ENCODE measurements around the gene TDRD7.

Gene TDRD7

DNA sequence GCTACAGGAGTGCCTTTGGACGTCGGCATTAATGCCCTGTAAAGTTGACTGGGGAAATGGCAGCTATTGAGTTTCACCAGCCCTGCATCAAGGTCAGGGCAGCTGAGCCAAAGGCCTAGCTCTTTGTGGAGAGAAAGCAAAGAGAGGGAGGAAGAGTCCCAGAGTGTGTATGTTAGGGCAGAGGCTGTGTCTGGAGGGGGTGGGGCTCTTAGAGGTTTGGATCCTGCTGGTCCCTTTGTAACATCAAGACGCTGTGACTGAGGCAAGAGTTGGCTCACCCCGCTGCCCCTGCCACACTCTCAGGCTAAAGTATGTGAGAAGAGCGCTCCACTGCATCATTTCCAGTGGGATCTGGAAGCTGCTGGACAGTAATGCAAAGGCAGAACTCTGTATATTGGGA lies 123.9 kb downstream of the TDRD7 start:
- H3K9ac ChIP-seq (ENCODE audit: low read length), result no peak overlapping the region
- H4K91ac ChIP-seq (ENCODE audit: low read depth, low read length), result no peak overlapping the region

DNA sequence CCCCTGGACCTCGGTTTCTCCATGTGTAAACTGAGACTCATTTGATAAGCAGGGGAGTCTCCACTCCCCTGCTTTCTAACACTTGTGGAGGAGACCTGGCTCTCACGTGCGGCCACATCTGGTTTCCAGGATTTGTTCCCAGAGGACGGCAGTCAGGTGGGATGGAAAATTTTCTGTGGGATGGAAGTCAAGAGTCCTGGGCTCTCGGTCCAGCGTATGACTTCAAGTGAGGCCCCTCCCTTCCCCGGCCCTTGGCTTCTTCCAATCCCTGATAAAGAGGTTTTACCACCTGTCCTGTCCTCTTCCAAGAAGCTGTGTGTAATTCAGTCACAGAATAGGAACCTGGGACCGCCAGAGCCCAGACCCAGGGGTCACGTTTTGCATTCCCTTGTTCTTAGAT lies 124.6 kb downstream of the TDRD7 start:
- no CpG with 5 or more reads among the region's 9 CpGs for WGBS (ENCODE audit: extremely low coverage, insufficient coverage, insufficient read length)
- Histone ChIP-seq H3K4me2 (ENCODE audit: low read length) (no peak overlapping the region), H3K14ac (ENCODE audit: low read length) (no peak overlapping the region), H4K12ac (ENCODE audit: low read depth, low read length) (no peak overlapping the region), H3K36me3 (ENCODE audit: control insufficient read depth in 1 of 2, insufficient read depth in 2 of 2, low read length in 2 of 2) (no peaks in the 10 kb centered on the region), H3K9ac (ENCODE audit: low read length) (no peak overlapping the region), H3K9me3 (ENCODE audit: insufficient read depth, low read depth, low read length) (peaks cover 4% of the 10 kb centered on the region), H3K23ac (ENCODE audit: low read length) (no peak overlapping the region), H3K79me1 (ENCODE audit: low read length) (no peaks in the 10 kb centered on the region), H3K27ac (ENCODE audit: low read depth, low read length) (no peak overlapping the region), H2AK5ac (ENCODE audit: low read length) (no peak overlapping the region), H2BK5ac (ENCODE audit: low read depth, low read length, poor library complexity) (no peak overlapping the region), H3K4ac (ENCODE audit: low read depth, low read length) (no peak overlapping the region), H4K91ac (ENCODE audit: low read depth, low read length) (no peak overlapping the region), H2BK120ac (ENCODE audit: insufficient read depth, low read length, poor library complexity) (no peak overlapping the region), H3K18ac (ENCODE audit: low read length) (no peak overlapping the region), H2AFZ (ENCODE audit: insufficient read depth, low read length, poor library complexity) (no peak overlapping the region), H3K4me3 (ENCODE audit: low read depth, low read length) (no peak overlapping the region), H3K79me2 (ENCODE audit: control insufficient read depth, insufficient read depth, low read length, poor library complexity) (no peaks in the 10 kb centered on the region), H4K8ac (ENCODE audit: low read depth, low read length) (no peak overlapping the region), H2BK12ac (ENCODE audit: low read length) (no peak overlapping the region), H3K27me3 (ENCODE audit: insufficient read depth, low read length) (no peaks in the 10 kb centered on the region), H3K4me1 (ENCODE audit: control insufficient read depth in 1 of 2, insufficient read depth in 2 of 2, low read length in 2 of 2) (no peaks in the 10 kb centered on the region)
- DNase-seq, result no peak

More for the DNA sequence above, 123.9 kb downstream of the TDRD7 start:
- no peak overlapping the region for H2AK5ac ChIP-seq (ENCODE audit: low read length)
- no peaks in the 10 kb centered on the region for H3K36me3 ChIP-seq (ENCODE audit: control insufficient read depth in 1 of 2, insufficient read depth in 2 of 2, low read length in 2 of 2)
- no peak overlapping the region for H2BK5ac ChIP-seq (ENCODE audit: low read depth, low read length, poor library complexity)
- H3K4me1 ChIP-seq (ENCODE audit: control insufficient read depth in 1 of 2, insufficient read depth in 2 of 2, low read length in 2 of 2), result no peaks in the 10 kb centered on the region
- H3K4me3 ChIP-seq (ENCODE audit: low read depth, low read length), result no peak overlapping the region
- H3K4ac ChIP-seq (ENCODE audit: low read depth, low read length), result no peak overlapping the region
- H2BK120ac ChIP-seq (ENCODE audit: insufficient read depth, low read length, poor library complexity), result no peak overlapping the region
- peaks cover 4% of the 10 kb centered on the region for H3K9me3 ChIP-seq (ENCODE audit: insufficient read depth, low read depth, low read length)
- no peak overlapping the region for H3K4me2 ChIP-seq (ENCODE audit: low read length)
- H3K14ac ChIP-seq (ENCODE audit: low read length), result no peak overlapping the region
- H3K79me2 ChIP-seq (ENCODE audit: control insufficient read depth, insufficient read depth, low read length, poor library complexity), result no peaks in the 10 kb centered on the region
- H3K18ac ChIP-seq (ENCODE audit: low read length), result no peak overlapping the region
- H3K79me1 ChIP-seq (ENCODE audit: low read length), result no peaks in the 10 kb centered on the region
- H3K27me3 ChIP-seq (ENCODE audit: insufficient read depth, low read length), result no peaks in the 10 kb centered on the region
- WGBS (ENCODE audit: extremely low coverage, insufficient coverage, insufficient read length), result no CpG with 5 or more reads among the region's 5 CpGs
- no peak overlapping the region for H2BK12ac ChIP-seq (ENCODE audit: low read length)
- DNase-seq, result no peak
- no peak overlapping the region for H4K12ac ChIP-seq (ENCODE audit: low read depth, low read length)
- no peak overlapping the region for H4K8ac ChIP-seq (ENCODE audit: low read depth, low read length)
- H3K23ac ChIP-seq (ENCODE audit: low read length), result no peak overlapping the region
- no peak overlapping the region for H2AFZ ChIP-seq (ENCODE audit: insufficient read depth, low read length, poor library complexity)
- H3K27ac ChIP-seq (ENCODE audit: low read depth, low read length), result no peak overlapping the region

DNA sequence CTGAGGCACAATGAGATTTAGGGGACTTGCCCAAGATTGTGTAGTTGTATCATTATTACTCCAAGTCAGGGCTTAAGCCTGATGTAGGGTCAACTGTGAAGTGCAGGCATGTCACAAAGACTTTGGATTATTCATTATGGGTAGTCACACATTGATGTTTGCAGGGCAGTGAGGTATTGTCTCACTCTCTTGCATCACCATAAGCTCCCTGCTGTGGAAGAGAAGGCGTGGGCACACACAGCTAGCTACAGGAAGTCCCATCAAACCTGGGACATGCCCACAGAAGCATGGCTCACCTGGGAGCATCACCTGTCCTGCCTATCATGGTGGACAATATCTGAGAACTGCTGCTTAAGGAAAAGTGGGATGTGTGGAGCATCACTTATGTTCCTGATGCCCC lies 131.7 kb downstream of the TDRD7 start:
- Histone ChIP-seq H4K8ac (ENCODE audit: low read depth, low read length) (no peak overlapping the region), H3K79me2 (ENCODE audit: control insufficient read depth, insufficient read depth, low read length, poor library complexity) (no peaks in the 10 kb centered on the region), H3K27me3 (ENCODE audit: insufficient read depth, low read length) (no peaks in the 10 kb centered on the region), H3K14ac (ENCODE audit: low read length) (no peak overlapping the region), H2BK12ac (ENCODE audit: low read length) (no peak overlapping the region), H2BK120ac (ENCODE audit: insufficient read depth, low read length, poor library complexity) (no peak overlapping the region), H4K91ac (ENCODE audit: low read depth, low read length) (no peak overlapping the region), H3K18ac (ENCODE audit: low read length) (no peak overlapping the region), H3K4me3 (ENCODE audit: low read depth, low read length) (no peak overlapping the region), H2AFZ (ENCODE audit: insufficient read depth, low read length, poor library complexity) (no peak overlapping the region), H3K79me1 (ENCODE audit: low read length) (no peaks in the 10 kb centered on the region), H3K36me3 (ENCODE audit: control insufficient read depth in 1 of 2, insufficient read depth in 2 of 2, low read length in 2 of 2) (no peaks in the 10 kb centered on the region), H3K23ac (ENCODE audit: low read length) (no peak overlapping the region), H3K4me2 (ENCODE audit: low read length) (no peak overlapping the region), H3K27ac (ENCODE audit: low read depth, low read length) (no peak overlapping the region), H3K9ac (ENCODE audit: low read length) (no peak overlapping the region), H4K12ac (ENCODE audit: low read depth, low read length) (no peak overlapping the region), H3K4me1 (ENCODE audit: control insufficient read depth in 1 of 2, insufficient read depth in 2 of 2, low read length in 2 of 2) (no peaks in the 10 kb centered on the region), H3K4ac (ENCODE audit: low read depth, low read length) (no peak overlapping the region), H3K9me3 (ENCODE audit: insufficient read depth, low read depth, low read length) (no peaks in the 10 kb centered on the region), H2AK5ac (ENCODE audit: low read length) (no peak overlapping the region), H2BK5ac (ENCODE audit: low read depth, low read length, poor library complexity) (no peak overlapping the region)
- no CpG with 5 or more reads among the region's 1 CpG for WGBS (ENCODE audit: extremely low coverage, insufficient coverage, insufficient read length)
- DNase-seq, result no peak

DNA sequence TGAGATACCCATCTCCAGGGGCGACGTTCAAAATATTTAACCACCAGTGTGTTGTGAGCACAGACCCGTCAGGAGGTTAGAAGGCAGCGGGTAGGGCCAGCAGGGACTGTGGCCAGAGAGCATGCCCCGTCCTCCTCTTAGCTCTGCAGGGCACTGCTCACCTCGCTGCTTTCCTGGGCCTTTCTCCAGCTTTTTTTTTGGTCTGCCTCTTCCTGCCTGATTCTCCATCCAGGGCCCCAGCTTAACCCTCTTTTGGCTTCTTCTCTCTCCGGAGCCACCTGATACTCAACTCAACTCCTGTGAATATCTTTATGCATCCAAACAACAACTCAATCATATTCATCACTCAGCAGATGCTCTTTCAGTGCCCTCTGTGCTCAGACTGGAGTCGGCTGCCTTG lies 133.6 kb downstream of the TDRD7 start:
- no peak overlapping the region for H3K4me2 ChIP-seq (ENCODE audit: low read length)
- no peak overlapping the region for H3K4ac ChIP-seq (ENCODE audit: low read depth, low read length)
- no peaks in the 10 kb centered on the region for H3K36me3 ChIP-seq (ENCODE audit: control insufficient read depth in 1 of 2, insufficient read depth in 2 of 2, low read length in 2 of 2)
- H2AFZ ChIP-seq (ENCODE audit: insufficient read depth, low read length, poor library complexity), result no peak overlapping the region
- no peak overlapping the region for H3K23ac ChIP-seq (ENCODE audit: low read length)
- H4K91ac ChIP-seq (ENCODE audit: low read depth, low read length), result no peak overlapping the region
- no peaks in the 10 kb centered on the region for H3K79me2 ChIP-seq (ENCODE audit: control insufficient read depth, insufficient read depth, low read length, poor library complexity)
- H3K27ac ChIP-seq (ENCODE audit: low read depth, low read length), result no peak overlapping the region
- H2BK120ac ChIP-seq (ENCODE audit: insufficient read depth, low read length, poor library complexity), result no peak overlapping the region
- no peak overlapping the region for H3K18ac ChIP-seq (ENCODE audit: low read length)
- no peak overlapping the region for H2BK5ac ChIP-seq (ENCODE audit: low read depth, low read length, poor library complexity)
- H3K27me3 ChIP-seq (ENCODE audit: insufficient read depth, low read length), result no peaks in the 10 kb centered on the region
- H2BK12ac ChIP-seq (ENCODE audit: low read length), result no peak overlapping the region
- no peaks in the 10 kb centered on the region for H3K79me1 ChIP-seq (ENCODE audit: low read length)
- no peak for DNase-seq
- H4K12ac ChIP-seq (ENCODE audit: low read depth, low read length), result no peak overlapping the region
- no peaks in the 10 kb centered on the region for H3K4me1 ChIP-seq (ENCODE audit: control insufficient read depth in 1 of 2, insufficient read depth in 2 of 2, low read length in 2 of 2)
- H3K9me3 ChIP-seq (ENCODE audit: insufficient read depth, low read depth, low read length), result no peaks in the 10 kb centered on the region
- H3K9ac ChIP-seq (ENCODE audit: low read length), result no peak overlapping the region
- no peak overlapping the region for H3K14ac ChIP-seq (ENCODE audit: low read length)
- WGBS (ENCODE audit: extremely low coverage, insufficient coverage, insufficient read length), result no CpG with 5 or more reads among the region's 8 CpGs
- H4K8ac ChIP-seq (ENCODE audit: low read depth, low read length), result no peak overlapping the region
- no peak overlapping the region for H3K4me3 ChIP-seq (ENCODE audit: low read depth, low read length)
- no peak overlapping the region for H2AK5ac ChIP-seq (ENCODE audit: low read length)

Data from trophoblast cell (in vitro differentiated cells and primary cell).